PC-9 (cell line): ENCODE data around the gene CRTAC1. TPM values are rescaled to one million over a fixed set of nuclear protein-coding genes. Genes with fewer than 3 reads are reported as not detected.

ENCODE experiments used
- BruUV-seq: library from RNA; stranded (reverse); fragments of 400-500 nt; replicated peaks from 2 replicates; lab custom pipeline; 2021; lab: Mats Ljungman, UMichigan
- CTCF ChIA-PET: fragments of 300-600 bp; sonication (Branson Sonifier 250); formaldehyde crosslinking; loops from one replicate; lab custom pipeline; 2022; ENCODE audit warnings: antibody characterized with exemption; lab: Charles Lee
- POLR2A ChIA-PET: fragments of 300-600 bp; sonication (Branson Sonifier 250); formaldehyde crosslinking; loops from one replicate; lab custom pipeline; 2022; ENCODE audit warnings: antibody characterized with exemption; ENCODE audit not compliant: unreplicated experiment; lab: Charles Lee
- DNase-seq, 2 experiments: peaks; one replicate each; pipeline versions ENCODE4 v3.0.0 to v3.0.0-alpha.2; 2015 to 2022; ENCODE audit warnings: mixed read lengths in 1 of 2
- H2AFZ ChIP-seq: fragments of 200-600 bp; sonication (generic); 2 replicates; pipeline ENCODE4 v1.8.1; 2017; ENCODE audit warnings: antibody characterized with exemption
- H3F3A ChIP-seq: fragments of 200-600 bp; sonication (generic); 2 replicates; pipeline ENCODE4 v1.8.1; 2017; ENCODE audit warnings: antibody characterized with exemption, mild to moderate bottlenecking, low read depth; ENCODE audit not compliant: insufficient read depth
- H3K27ac ChIP-seq: fragments of 200-600 bp; sonication (generic); 2 replicates; pipeline ENCODE4 v1.6.1; 2016; ENCODE audit warnings: mixed run types
- H3K27me3 ChIP-seq: fragments of 200-600 bp; sonication (generic); 2 replicates; pipeline ENCODE4 v1.6.1; 2016; ENCODE audit warnings: low read depth, mixed run types; ENCODE audit not compliant: insufficient read depth
- H3K36me3 ChIP-seq: fragments of 200-600 bp; sonication (generic); 2 replicates; pipeline ENCODE4 v1.6.1; 2016; ENCODE audit warnings: low read depth, mixed run types
- H3K4me1 ChIP-seq: fragments of 200-600 bp; sonication (generic); replicated peaks from 2 replicates; pipeline ENCODE4 v1.6.1; 2016; ENCODE audit warnings: mixed run types; ENCODE audit not compliant: insufficient read depth
- H3K4me2 ChIP-seq: fragments of 200-600 bp; sonication (generic); 2 replicates; pipeline ENCODE4 v1.6.1; 2017; ENCODE audit warnings: mixed run types
- H3K4me3 ChIP-seq: fragments of 200-600 bp; sonication (generic); 2 replicates; pipeline ENCODE4 v1.6.1; 2016; ENCODE audit warnings: mixed run types
- H3K79me2 ChIP-seq: fragments of 200-600 bp; sonication (generic); 2 replicates; pipeline ENCODE4 v1.6.1; 2017; ENCODE audit warnings: low read depth, mixed run types
- H3K9me2 ChIP-seq: fragments of 200-600 bp; sonication (generic); 2 replicates; pipeline ENCODE4 v1.8.1; 2017; ENCODE audit warnings: mild to moderate bottlenecking; ENCODE audit not compliant: insufficient read depth
- H3K9me3 ChIP-seq: fragments of 200-600 bp; sonication (generic); 2 replicates; pipeline ENCODE4 v1.8.1; 2016; ENCODE audit warnings: low read depth; ENCODE audit not compliant: insufficient read depth
- H4K20me1 ChIP-seq: fragments of 200-600 bp; sonication (generic); 2 replicates; pipeline ENCODE4 v1.8.1; 2017; ENCODE audit not compliant: insufficient read depth
- EZH2 ChIP-seq: fragments of 200-600 bp; sonication (generic); IDR thresholded peaks from 2 replicates; pipeline ENCODE4 v1.8.0; 2017; ENCODE audit warnings: antibody characterized with exemption, low read depth
- intact Hi-C: fragments of 100-400 bp; cut with micrococcal nuclease; formaldehyde crosslinking; loops from one replicate; pipeline ENCODE4 v1.10.0; 2022; ENCODE audit not compliant: unreplicated experiment
- total RNA-seq: library from RNA; stranded (reverse); gene quantifications from 2 replicates; pipeline ENCODE4 v1.2.3, GENCODE V29; 2021
- TF ChIP-seq, protein P1 (sequence below): fragments of 200-600 bp; sonication (generic); conservative IDR thresholded peaks from 2 replicates; pipeline ENCODE4 v1.6.1; 2017; ENCODE audit warnings: mixed run types, antibody characterized with exemption, mild to moderate bottlenecking, moderate library complexity

Gene CRTAC1
- total RNA-seq, 1 experiment from 2014 or later = not detected

- no peaks in the 10 kb centered on the region for H3K9me2 ChIP-seq
- no peaks in the 10 kb centered on the region for H4K20me1 ChIP-seq
- H3K9me3 ChIP-seq = no peaks in the 10 kb centered on the region
- POLR2A ChIA-PET = no interaction called here
- no peaks in the 10 kb centered on the region for H3K36me3 ChIP-seq
- no peak overlapping the region for H3K27ac ChIP-seq
- TF ChIP-seq, protein P1, sequence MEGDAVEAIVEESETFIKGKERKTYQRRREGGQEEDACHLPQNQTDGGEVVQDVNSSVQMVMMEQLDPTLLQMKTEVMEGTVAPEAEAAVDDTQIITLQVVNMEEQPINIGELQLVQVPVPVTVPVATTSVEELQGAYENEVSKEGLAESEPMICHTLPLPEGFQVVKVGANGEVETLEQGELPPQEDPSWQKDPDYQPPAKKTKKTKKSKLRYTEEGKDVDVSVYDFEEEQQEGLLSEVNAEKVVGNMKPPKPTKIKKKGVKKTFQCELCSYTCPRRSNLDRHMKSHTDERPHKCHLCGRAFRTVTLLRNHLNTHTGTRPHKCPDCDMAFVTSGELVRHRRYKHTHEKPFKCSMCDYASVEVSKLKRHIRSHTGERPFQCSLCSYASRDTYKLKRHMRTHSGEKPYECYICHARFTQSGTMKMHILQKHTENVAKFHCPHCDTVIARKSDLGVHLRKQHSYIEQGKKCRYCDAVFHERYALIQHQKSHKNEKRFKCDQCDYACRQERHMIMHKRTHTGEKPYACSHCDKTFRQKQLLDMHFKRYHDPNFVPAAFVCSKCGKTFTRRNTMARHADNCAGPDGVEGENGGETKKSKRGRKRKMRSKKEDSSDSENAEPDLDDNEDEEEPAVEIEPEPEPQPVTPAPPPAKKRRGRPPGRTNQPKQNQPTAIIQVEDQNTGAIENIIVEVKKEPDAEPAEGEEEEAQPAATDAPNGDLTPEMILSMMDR = peak; percentile 66
- TF ChIP-seq EZH2 = no peak
- H3F3A ChIP-seq = no peaks in the 10 kb centered on the region
- CTCF ChIA-PET = interaction anchor here (0.6 kb wide), 1 partner anchor 598 kb away, joined by 3 read pairs; no protein-coding TSS in a partner anchor
- H3K4me1 ChIP-seq = no peaks in the 10 kb centered on the region
- no peak overlapping the region for H2AFZ ChIP-seq
- no peaks in the 10 kb centered on the region for H3K79me2 ChIP-seq
- peak in 1 of 2 experiments; percentile 15 for DNase-seq
- intact Hi-C loops = no loop called here
- H3K4me3 ChIP-seq = no peak overlapping the region
- no peak overlapping the region for H3K4me2 ChIP-seq
- peaks cover 30% of the 10 kb centered on the region; the same call in 1 of the 2 replicates for H3K27me3 ChIP-seq
- BruUV-seq = no TSS peak
Measured at GRCh38 chr10:98028168-98028770, 2.2 kb downstream of the CRTAC1 start.

DNA sequence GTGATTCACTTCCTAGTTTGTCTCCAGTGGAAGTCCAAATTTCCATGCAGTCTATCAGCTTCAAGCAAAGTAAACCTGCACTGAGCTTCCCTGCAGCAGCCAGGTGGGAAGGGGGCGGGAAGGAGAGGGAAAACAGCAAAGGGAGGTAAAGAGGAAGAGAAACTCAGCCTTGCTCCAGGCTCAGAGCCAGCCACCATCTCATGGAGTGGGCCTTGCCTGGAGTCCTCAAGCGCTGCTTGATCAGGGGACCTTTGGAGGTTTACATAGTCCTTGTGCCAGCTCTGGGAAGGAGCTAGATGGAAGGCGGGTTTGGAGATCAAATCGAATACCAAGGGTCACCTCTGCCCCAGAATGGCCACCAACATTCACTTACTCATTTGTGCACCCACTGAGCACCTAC, 7.4 kb downstream of the CRTAC1 start:
- Histone ChIP-seq H3K4me1 (no peaks in the 10 kb centered on the region), H3K9me2 (no peaks in the 10 kb centered on the region), H3K27me3 (peaks cover 79% of the 10 kb centered on the region), H3F3A (no peaks in the 10 kb centered on the region), H3K4me3 (no peak overlapping the region), H3K36me3 (no peaks in the 10 kb centered on the region), H4K20me1 (no peaks in the 10 kb centered on the region), H3K79me2 (no peaks in the 10 kb centered on the region), H3K9me3 (no peaks in the 10 kb centered on the region), H3K27ac (no peak overlapping the region), H2AFZ (no peak overlapping the region), H3K4me2 (no peak overlapping the region)
- BruUV-seq = no TSS peak
- TF ChIP-seq, protein P1 = no peak
- no peak for TF ChIP-seq EZH2
- CTCF ChIA-PET = no interaction called here
- intact Hi-C loops = no loop called here
- DNase-seq = no peak
- POLR2A ChIA-PET = no interaction called here

GRCh38 chr10:98020784-98021183, 9.6 kb downstream of the CRTAC1 start:
- Histone ChIP-seq H3K79me2 (no peaks in the 10 kb centered on the region), H3K9me3 (no peaks in the 10 kb centered on the region), H2AFZ (no peak overlapping the region), H3K4me1 (no peaks in the 10 kb centered on the region), H3K27me3 (peaks cover 82% of the 10 kb centered on the region), H3F3A (no peaks in the 10 kb centered on the region), H4K20me1 (no peaks in the 10 kb centered on the region), H3K36me3 (no peaks in the 10 kb centered on the region), H3K4me2 (no peak overlapping the region), H3K27ac (no peak overlapping the region), H3K9me2 (no peaks in the 10 kb centered on the region), H3K4me3 (no peak overlapping the region)
- ChIA-PET CTCF (no interaction called here), POLR2A (no interaction called here)
- no TSS peak for BruUV-seq
- TF ChIP-seq EZH2 = no peak
- TF ChIP-seq, protein P1 = no peak
- intact Hi-C loops = no loop called here
- no peak for DNase-seq
